Measurements from ENCODE around the gene ZNF341. TPM values are rescaled to one million over a fixed set of nuclear protein-coding genes. Genes with fewer than 3 reads are reported as not detected.

ZNF341 gene
- total and polyA plus RNA-seq, 9 of the 15 experiments (the other 6 are each of a cell fraction or from before 2014, with no cell fraction given): 0.08 to 2.6 (median 1.0) TPM

DNA sequence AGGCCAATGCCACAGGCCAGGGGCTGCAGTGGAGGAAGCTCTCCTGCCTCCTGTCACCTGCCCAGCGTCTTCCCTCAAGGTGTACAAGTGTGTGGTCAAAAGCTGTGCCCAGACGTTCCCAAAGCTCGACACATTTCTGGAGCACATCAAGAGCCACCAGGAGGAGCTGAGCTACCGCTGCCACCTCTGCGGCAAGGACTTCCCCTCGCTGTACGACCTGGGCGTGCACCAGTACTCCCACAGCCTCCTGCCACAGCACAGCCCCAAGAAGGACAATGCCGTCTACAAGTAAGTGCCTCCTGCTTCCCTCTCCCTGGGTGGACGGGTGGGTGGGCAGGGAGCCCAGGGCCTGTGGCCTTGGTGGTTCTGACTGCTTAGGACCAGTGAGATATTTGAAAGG lies 38.2 kb downstream of the ZNF341 start:
- Histone ChIP-seq H3K4me3 (no peak overlapping the region), H3K9me3 (replicated peaks; ENCODE audit: control insufficient read depth, insufficient read depth, low read depth, low read length) (no peaks in the 10 kb centered on the region), H2AFZ (ENCODE audit: low read depth, low read length) (no peak overlapping the region), H3K36me3 (ENCODE audit: control insufficient read depth, insufficient read depth, low read length) (no peaks in the 10 kb centered on the region), H4K20me1 (replicated peaks; ENCODE audit: control insufficient read depth, insufficient read depth, low read length) (no peaks in the 10 kb centered on the region), H3K27me3 (ENCODE audit: control insufficient read depth in 2 of 2, insufficient read depth in 2 of 2, low read length in 2 of 2) (no peaks in the 10 kb centered on the region), H3K4me1 (replicated peaks in 1 of 2; ENCODE audit: control insufficient read depth in 2 of 2, insufficient read depth in 2 of 2, low read length in 2 of 2) (peaks cover 8 to 10% of the 10 kb centered on the region in 2 experiments; a peak in 4 of 5 replicates), H3K27ac (ENCODE audit: extremely low read depth, low read depth, low read length) (no peak overlapping the region), H3K9me1 (ENCODE audit: control insufficient read depth, insufficient read depth, low read length) (no peaks in the 10 kb centered on the region), H3K79me2 (ENCODE audit: control insufficient read depth, insufficient read depth, low read length) (no peaks in the 10 kb centered on the region), H3K9ac (ENCODE audit: insufficient read depth in 1 of 2, low read depth in 2 of 2, low read length in 2 of 2) (peak overlapping the region in 1 of 2 experiments; percentile 64; a peak in 2 of 4 replicates), H3K4me2 (ENCODE audit: insufficient read depth, low read length) (no peak overlapping the region)
- BruUV-seq (replicated peaks): no TSS peak
- no peak for DNase-seq (ENCODE audit: extremely low read depth in 1 of 4, low spot score in 3 of 4)
- in situ Hi-C loops (cut with MboI): no loop called here
- 38% methylated on average over 10 of the region's 10 CpGs for WGBS (ENCODE audit: insufficient coverage, low coverage, missing lambda C conversion rate)
- intact Hi-C loops (cut with micrococcal nuclease): no loop called here
- CTCF ChIA-PET (ENCODE audit: low intra/inter-chr PET ratio): no interaction called here
- POLR2A ChIA-PET: interaction anchor here (0.6 to 1.0 kb wide), 2 partner anchors 10 to 15 kb away, joined by 3 to 4 read pairs; no protein-coding TSS in a partner anchor
- TF ChIP-seq FOXA3 (CRISPR knock-in tag; conservative IDR thresholded peaks at IDR 0.05 in 1 of 2, IDR thresholded peaks at IDR 0.05 in 1 of 2): no peak
- TF ChIP-seq, protein P1, sequence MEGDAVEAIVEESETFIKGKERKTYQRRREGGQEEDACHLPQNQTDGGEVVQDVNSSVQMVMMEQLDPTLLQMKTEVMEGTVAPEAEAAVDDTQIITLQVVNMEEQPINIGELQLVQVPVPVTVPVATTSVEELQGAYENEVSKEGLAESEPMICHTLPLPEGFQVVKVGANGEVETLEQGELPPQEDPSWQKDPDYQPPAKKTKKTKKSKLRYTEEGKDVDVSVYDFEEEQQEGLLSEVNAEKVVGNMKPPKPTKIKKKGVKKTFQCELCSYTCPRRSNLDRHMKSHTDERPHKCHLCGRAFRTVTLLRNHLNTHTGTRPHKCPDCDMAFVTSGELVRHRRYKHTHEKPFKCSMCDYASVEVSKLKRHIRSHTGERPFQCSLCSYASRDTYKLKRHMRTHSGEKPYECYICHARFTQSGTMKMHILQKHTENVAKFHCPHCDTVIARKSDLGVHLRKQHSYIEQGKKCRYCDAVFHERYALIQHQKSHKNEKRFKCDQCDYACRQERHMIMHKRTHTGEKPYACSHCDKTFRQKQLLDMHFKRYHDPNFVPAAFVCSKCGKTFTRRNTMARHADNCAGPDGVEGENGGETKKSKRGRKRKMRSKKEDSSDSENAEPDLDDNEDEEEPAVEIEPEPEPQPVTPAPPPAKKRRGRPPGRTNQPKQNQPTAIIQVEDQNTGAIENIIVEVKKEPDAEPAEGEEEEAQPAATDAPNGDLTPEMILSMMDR (IDR thresholded peaks at IDR 0.05 in 2 of 3, conservative IDR thresholded peaks at IDR 0.05 in 1 of 3; ENCODE audit: insufficient read depth in 2 of 3, low read depth in 1 of 3, low read length in 3 of 3): peak in 1 of 3 experiments; percentile 11; a peak in 1 of 6 replicates
- no peak for FAIRE-seq
- 0 out of 3 replicates have a peak, but pooled peaks have one; percentile 38 for ATAC-seq

DNA sequence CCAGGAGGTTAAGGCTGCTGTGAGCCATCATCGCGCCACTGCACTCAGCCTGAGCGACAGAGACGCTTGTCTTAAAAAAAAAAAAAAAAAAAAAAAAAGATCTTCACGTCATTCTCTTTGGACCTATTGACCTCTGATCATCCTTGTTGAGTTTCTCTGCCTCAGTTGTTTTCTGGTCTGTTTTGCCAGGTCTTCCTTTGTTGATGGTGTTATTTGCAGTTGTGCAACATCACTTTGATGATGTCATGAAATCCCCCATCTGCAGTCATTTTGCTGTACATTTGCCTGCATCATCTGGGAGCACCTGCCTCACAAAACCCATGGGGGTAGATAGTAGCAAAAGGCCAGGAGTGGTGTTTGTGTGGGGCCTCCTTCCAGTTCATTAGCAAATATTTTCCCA lies 40.1 kb downstream of the ZNF341 start:
- ChIA-PET CTCF (ENCODE audit: low intra/inter-chr PET ratio) (no interaction called here), POLR2A (no interaction called here)
- ATAC-seq (no peak), FAIRE-seq (no peak), DNase-seq (ENCODE audit: extremely low read depth in 1 of 4, low spot score in 3 of 4) (no peak)
- BruUV-seq (replicated peaks): no TSS peak
- H3K9me3 ChIP-seq (replicated peaks; ENCODE audit: control insufficient read depth, insufficient read depth, low read depth, low read length): no peaks in the 10 kb centered on the region
- H3K9me1 ChIP-seq (ENCODE audit: control insufficient read depth, insufficient read depth, low read length): no peaks in the 10 kb centered on the region
- H3K4me1 ChIP-seq (replicated peaks in 1 of 2; ENCODE audit: control insufficient read depth in 2 of 2, insufficient read depth in 2 of 2, low read length in 2 of 2): peaks cover 5% of the 10 kb centered on the region in 2 experiments; a peak in 4 of 5 replicates
- H3K27ac ChIP-seq (ENCODE audit: extremely low read depth, low read depth, low read length): no peak overlapping the region
- no peak overlapping the region for H2AFZ ChIP-seq (ENCODE audit: low read depth, low read length)
- in situ Hi-C loops (cut with MboI) (no loop called here), intact Hi-C loops (cut with micrococcal nuclease) (no loop called here)
- no peaks in the 10 kb centered on the region for H3K79me2 ChIP-seq (ENCODE audit: control insufficient read depth, insufficient read depth, low read length)
- H3K27me3 ChIP-seq (ENCODE audit: control insufficient read depth in 2 of 2, insufficient read depth in 2 of 2, low read length in 2 of 2): no peaks in the 10 kb centered on the region
- WGBS (ENCODE audit: insufficient coverage, low coverage, missing lambda C conversion rate): 91% methylated on average over 4 of the region's 5 CpGs
- H3K4me2 ChIP-seq (ENCODE audit: insufficient read depth, low read length): no peak overlapping the region
- H3K36me3 ChIP-seq (ENCODE audit: control insufficient read depth, insufficient read depth, low read length): no peaks in the 10 kb centered on the region
- no peak overlapping the region for H3K4me3 ChIP-seq
- peak; percentile 66 for TF ChIP-seq CEBPB (tag; IDR thresholded peaks at IDR 0.05)
- TF ChIP-seq BRCA1 (IDR thresholded peaks at IDR 0.05): no peak
- TF ChIP-seq BRCA1 (CRISPR knock-in tag; IDR thresholded peaks at IDR 0.05): no peak
- TF ChIP-seq, protein P2, sequence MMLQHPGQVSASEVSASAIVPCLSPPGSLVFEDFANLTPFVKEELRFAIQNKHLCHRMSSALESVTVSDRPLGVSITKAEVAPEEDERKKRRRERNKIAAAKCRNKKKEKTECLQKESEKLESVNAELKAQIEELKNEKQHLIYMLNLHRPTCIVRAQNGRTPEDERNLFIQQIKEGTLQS (IDR thresholded peaks at IDR 0.05): peak; percentile 60
- TF ChIP-seq, protein P2 (CRISPR knock-in tag; conservative IDR thresholded peaks at IDR 0.05): no peak
- no peak for TF ChIP-seq ZNF239 (CRISPR knock-in tag; IDR thresholded peaks at IDR 0.05)
- TF ChIP-seq POLR2G (IDR thresholded peaks at IDR 0.05; ENCODE audit: low read depth, low read length): no peak
- no peak for TF ChIP-seq SMARCA5 (IDR thresholded peaks at IDR 0.05)
- TF ChIP-seq CEBPG (CRISPR knock-in tag; IDR thresholded peaks at IDR 0.05): peak; percentile 44; the same call in 1 of the 2 replicates
- peak in 1 of 2 experiments; percentile 37; a peak in 1 of 4 replicates for TF ChIP-seq CEBPG (tag; conservative IDR thresholded peaks at IDR 0.05 in 1 of 2, IDR thresholded peaks at IDR 0.05 in 1 of 2)
- no peak for TF ChIP-seq HOXB6 (CRISPR knock-in tag; IDR thresholded peaks at IDR 0.05; ENCODE audit: borderline replicate concordance)
- no peak overlapping the region for H3K9ac ChIP-seq (ENCODE audit: insufficient read depth in 1 of 2, low read depth in 2 of 2, low read length in 2 of 2)
- H4K20me1 ChIP-seq (replicated peaks; ENCODE audit: control insufficient read depth, insufficient read depth, low read length): no peaks in the 10 kb centered on the region

All from K562 (cell line).